Rectal smooth muscle tissue (tissue), 1 donor: ENCODE results near the gene SELENOK.

Experiments used
- H3K27ac ChIP-seq: one replicate; pipeline ENCODE4 v1.7.0; 2013; ENCODE audit warnings: low read depth, low read length, inconsistent platforms
- H3K27me3 ChIP-seq: one replicate; pipeline ENCODE4 v1.7.0; 2013; ENCODE audit warnings: low read length; ENCODE audit not compliant: control insufficient read depth, insufficient read depth
- H3K36me3 ChIP-seq: one replicate; pipeline ENCODE4 v1.7.0; 2013; ENCODE audit warnings: low read length; ENCODE audit not compliant: control insufficient read depth, insufficient read depth
- H3K4me1 ChIP-seq: one replicate; pipeline ENCODE4 v1.7.0; 2013; ENCODE audit warnings: low read length; ENCODE audit not compliant: control insufficient read depth, insufficient read depth
- H3K4me3 ChIP-seq: one replicate; pipeline ENCODE4 v1.7.0; 2013; ENCODE audit warnings: low read length
- H3K9ac ChIP-seq: one replicate; pipeline ENCODE4 v1.7.0; 2013; ENCODE audit warnings: low read length

SELENOK gene

DNA sequence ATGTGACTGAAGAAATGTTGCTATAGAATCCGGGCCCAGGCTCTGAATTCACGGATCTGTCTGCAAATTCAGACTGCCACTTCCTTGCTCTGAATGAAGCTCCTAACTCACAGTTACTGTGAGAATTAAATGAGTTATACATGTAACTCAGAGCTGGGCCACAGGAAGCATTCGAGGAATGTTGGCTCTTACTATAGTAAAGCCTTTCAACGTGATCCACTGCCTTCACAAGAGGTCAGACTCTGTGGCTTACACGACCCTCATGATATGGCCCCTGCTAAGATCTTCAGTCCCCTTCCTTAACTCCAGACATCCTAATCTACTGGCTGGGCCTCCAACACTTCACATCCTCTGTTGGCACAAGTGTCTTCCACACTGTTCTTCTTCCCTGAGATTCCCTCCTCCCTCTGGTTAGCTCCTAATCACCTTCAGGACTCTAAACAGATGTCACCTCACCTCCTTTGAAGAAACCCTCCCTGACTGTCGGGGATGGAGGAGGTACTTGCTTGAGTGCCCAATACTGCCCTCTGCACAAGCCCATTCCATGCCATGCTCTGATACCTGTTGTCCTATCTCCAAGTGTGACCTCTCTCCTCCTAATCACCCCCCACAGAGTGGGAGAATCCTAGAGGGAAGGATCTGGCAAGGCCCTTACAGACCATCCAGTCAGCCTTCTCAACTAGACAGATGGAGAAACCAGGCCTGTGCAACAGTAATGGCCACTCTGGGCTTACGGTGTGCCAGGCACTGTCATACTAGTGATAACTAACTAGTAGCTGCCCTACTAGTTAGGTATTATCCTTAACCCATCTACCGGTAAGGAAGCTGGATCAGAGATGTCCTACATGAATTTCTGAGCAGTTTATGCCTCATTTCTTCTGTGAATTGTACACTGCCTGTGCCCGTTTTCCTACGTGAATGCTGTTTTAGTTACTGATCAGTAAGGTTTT, 11.0 kb downstream of the SELENOK start:
- peaks cover 6% of the 10 kb centered on the region for H3K4me1 ChIP-seq
- peak overlapping the region; percentile 98 for H3K4me3 ChIP-seq
- peaks cover 22% of the 10 kb centered on the region for H3K36me3 ChIP-seq
- no peak overlapping the region for H3K27ac ChIP-seq
- H3K27me3 ChIP-seq = no peaks in the 10 kb centered on the region
- H3K9ac ChIP-seq = no peak overlapping the region

DNA sequence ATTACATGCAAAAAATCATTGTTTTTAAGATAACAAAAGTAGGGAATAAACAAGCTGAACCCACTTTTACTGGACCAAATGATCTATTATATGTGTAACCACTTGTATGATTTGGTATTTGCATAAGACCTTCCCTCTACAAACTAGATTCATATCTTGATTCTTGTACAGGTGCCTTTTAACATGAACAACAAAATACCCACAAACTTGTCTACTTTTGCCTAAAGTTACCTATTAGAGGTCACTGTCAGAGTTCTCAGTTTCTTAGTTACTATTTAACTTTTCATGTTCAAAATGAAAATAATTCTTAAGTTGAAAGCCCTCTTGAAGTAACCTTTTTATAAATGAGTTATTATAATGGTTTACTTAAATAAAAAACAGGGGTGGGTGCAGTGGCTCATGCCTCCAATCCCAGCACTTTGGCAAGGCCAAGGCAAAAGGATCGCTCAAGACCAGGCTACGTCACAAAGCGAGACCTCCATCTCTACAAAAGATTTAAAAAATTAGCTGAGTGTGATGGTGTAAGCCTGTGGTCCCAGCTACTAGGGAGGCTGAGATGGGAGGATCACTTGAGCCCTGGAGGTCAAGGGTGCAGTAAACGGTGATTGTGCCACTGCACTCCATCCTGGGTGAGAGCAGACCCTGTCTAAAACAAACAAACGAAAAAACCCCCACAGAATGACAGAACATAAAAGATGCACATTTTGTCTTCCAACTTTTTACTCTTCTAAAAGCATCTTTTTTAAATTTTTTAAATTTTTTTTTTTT, 25.7 kb downstream of the SELENOK start:
- Histone ChIP-seq H3K4me1 (no peaks in the 10 kb centered on the region), H3K27ac (no peak overlapping the region), H3K27me3 (no peaks in the 10 kb centered on the region), H3K4me3 (no peak overlapping the region), H3K36me3 (peaks cover 26% of the 10 kb centered on the region), H3K9ac (no peak overlapping the region)

DNA sequence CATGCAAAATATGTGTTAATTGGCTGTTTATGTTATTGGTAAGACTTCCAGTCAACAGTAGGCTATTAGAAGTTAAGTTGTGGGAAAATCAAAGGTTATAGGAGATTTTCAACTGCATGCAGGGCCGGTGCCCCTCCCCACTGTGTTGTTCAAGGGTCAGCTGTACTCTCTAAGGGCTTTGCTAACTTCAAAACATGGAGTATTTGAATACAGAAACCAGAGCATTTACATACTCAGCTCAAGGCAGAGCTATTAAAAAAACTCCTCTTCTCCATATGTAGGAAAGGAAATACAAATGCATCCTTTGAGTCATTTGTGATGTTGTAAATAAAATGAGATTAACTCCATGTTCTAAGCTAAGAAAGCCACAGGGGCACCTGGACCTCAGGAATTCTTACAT, 28.5 kb downstream of the SELENOK start:
- Histone ChIP-seq H3K27ac (no peak overlapping the region), H3K9ac (no peak overlapping the region), H3K27me3 (no peaks in the 10 kb centered on the region), H3K36me3 (peaks cover 14% of the 10 kb centered on the region), H3K4me1 (no peaks in the 10 kb centered on the region), H3K4me3 (no peak overlapping the region)

GRCh38 chr3:53862241-53862640, 29.4 kb downstream of the SELENOK start:
- H3K27ac ChIP-seq = no peak overlapping the region
- H3K4me1 ChIP-seq = no peaks in the 10 kb centered on the region
- H3K4me3 ChIP-seq = no peak overlapping the region
- H3K27me3 ChIP-seq = no peaks in the 10 kb centered on the region
- peaks cover 14% of the 10 kb centered on the region for H3K36me3 ChIP-seq
- no peak overlapping the region for H3K9ac ChIP-seq

DNA sequence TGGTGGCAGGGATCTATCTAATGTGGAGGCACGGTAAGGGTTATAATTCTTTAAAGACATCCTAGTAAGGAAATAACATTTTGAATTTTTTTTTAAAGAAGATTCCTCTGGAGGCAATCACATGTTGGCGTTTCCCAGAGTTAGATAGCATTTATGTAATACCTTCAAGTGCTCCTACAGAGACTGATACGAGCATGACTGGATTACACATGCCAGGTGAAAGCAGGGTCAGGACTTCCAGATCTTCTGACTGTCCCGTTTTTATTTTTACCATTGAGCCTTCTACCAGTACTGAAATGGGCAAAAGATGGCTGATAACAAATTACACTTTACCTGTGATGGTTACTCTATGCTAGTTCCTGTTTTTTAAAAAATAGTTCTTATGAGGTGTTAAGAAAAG, 31.5 kb downstream of the SELENOK start:
- Histone ChIP-seq H3K9ac (no peak overlapping the region), H3K4me1 (no peaks in the 10 kb centered on the region), H3K27ac (no peak overlapping the region), H3K36me3 (peaks cover 9% of the 10 kb centered on the region), H3K27me3 (no peaks in the 10 kb centered on the region), H3K4me3 (no peak overlapping the region)

GRCh38 chr3:53859178-53859577, 32.5 kb downstream of the SELENOK start:
- no peaks in the 10 kb centered on the region for H3K4me1 ChIP-seq
- H3K4me3 ChIP-seq = no peak overlapping the region
- no peak overlapping the region for H3K27ac ChIP-seq
- no peak overlapping the region for H3K9ac ChIP-seq
- no peaks in the 10 kb centered on the region for H3K27me3 ChIP-seq
- peaks cover 4% of the 10 kb centered on the region for H3K36me3 ChIP-seq

DNA sequence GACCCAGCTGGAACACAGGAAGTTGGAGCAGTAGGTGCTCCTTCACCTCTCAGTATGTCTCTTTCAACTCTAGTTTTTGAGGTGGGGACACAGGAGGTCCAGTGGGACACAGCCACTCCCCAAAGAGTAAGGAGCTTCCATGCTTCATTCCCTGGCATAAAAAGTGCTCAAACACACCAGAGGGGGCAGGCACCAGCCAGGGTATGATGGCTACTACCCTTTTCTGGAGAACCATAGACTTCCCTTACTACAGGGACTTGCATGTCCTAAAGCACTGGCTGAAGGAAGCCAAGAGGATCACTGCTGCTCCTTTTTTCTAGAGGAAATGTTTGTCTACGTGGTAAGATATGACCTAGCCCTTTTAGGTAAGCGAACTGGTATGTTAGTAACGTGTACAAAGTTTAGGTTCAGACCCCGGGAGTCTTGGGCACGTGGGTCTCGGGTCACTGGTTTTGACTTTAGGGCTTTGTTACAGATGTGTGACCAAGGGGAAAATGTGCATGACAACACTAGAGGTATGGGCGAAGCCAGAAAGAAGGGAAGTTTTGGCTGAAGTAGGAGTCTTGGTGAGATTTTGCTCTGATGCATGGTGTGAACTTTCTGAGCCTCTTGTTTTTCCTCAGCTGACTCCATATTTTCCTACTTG, 33.4 kb downstream of the SELENOK start:
- Histone ChIP-seq H3K27ac (no peak overlapping the region), H3K4me1 (no peaks in the 10 kb centered on the region), H3K9ac (no peak overlapping the region), H3K4me3 (no peak overlapping the region), H3K36me3 (peaks cover 4% of the 10 kb centered on the region), H3K27me3 (no peaks in the 10 kb centered on the region)

GRCh38 chr3:53856964-53857363, 34.7 kb downstream of the SELENOK start:
- H3K4me3 ChIP-seq = no peak overlapping the region
- H3K4me1 ChIP-seq = no peaks in the 10 kb centered on the region
- no peaks in the 10 kb centered on the region for H3K27me3 ChIP-seq
- H3K27ac ChIP-seq = no peak overlapping the region
- H3K9ac ChIP-seq = no peak overlapping the region
- peaks cover 4% of the 10 kb centered on the region for H3K36me3 ChIP-seq

DNA sequence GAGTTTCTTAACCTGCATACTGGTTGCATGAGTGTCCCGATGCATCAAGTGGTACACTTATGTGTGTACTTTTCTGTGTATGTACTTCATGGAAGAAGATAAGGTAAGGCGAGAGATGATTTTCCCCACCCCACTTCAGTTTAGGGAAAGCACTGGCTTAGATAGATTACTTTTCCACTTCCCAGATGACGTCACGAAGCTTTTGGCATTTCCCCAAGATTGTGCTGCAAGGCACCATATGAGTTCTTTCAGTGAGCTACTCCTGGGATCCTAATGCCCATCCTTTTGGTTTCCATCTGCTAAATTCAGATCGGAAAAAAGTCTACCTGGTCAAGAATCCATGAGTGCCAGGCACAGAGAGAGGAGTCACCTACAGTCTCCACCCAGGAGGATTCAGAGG, 40.8 kb downstream of the SELENOK start:
- Histone ChIP-seq H3K36me3 (no peaks in the 10 kb centered on the region), H3K4me1 (no peaks in the 10 kb centered on the region), H3K27ac (no peak overlapping the region), H3K4me3 (no peak overlapping the region), H3K9ac (no peak overlapping the region), H3K27me3 (no peaks in the 10 kb centered on the region)

GRCh38 chr3:53849916-53850315, 41.7 kb downstream of the SELENOK start:
- H3K36me3 ChIP-seq = no peaks in the 10 kb centered on the region
- H3K27ac ChIP-seq = no peak overlapping the region
- H3K9ac ChIP-seq = no peak overlapping the region
- H3K4me3 ChIP-seq = no peak overlapping the region
- no peaks in the 10 kb centered on the region for H3K4me1 ChIP-seq
- no peaks in the 10 kb centered on the region for H3K27me3 ChIP-seq

GRCh38 chr3:53846851-53847155, 44.9 kb downstream of the SELENOK start:
- no peak overlapping the region for H3K27ac ChIP-seq
- H3K9ac ChIP-seq = no peak overlapping the region

DNA sequence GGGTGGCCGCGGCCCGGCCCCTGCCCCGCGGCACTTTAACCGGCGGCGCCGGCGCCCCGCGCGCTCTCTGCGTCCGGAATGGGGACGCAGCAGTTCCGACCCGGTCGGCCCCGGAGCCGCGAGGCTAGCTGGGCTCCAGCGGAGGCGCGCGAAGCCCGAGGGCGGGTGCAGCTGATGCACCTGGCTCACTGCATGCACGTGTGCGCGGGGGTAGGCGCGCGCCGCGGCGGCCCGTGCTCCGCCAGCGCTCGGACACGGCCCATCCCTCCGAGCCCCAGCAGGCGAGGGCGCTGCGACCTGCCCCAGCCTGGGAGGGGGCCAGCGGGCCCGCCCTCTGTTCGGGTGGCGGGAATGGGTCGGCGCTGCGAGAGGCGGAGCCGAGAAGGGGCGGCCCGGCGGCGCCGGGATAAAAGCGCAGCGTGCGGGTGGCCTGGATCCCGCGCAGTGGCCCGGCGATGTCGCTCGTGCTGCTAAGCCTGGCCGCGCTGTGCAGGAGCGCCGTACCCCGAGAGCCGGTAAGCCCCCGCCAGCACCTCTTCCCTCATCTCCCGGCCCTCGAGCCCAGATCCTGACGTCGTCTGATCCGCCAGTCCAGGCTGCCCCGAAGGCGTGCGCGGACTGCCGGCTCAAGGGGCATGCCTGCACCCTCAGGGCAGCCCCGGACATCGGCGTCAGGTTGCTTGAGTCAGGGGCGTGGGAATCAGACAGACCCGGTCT, 45.4 kb downstream of the SELENOK start, which contains the start of the genes CHDH and IL17RB:
Gene CHDH (minus strand): TSS at position 286 of the 717 bp plus-strand sequence. CDS start 22,411 bp downstream, outside the sequence.
Gene IL17RB (plus strand): TSS at position 435 of the 717 bp plus-strand sequence. CDS start 21 bp downstream, at position 456.
- H3K4me3 ChIP-seq = peak within 1 kb of the TSS; percentile 65
- no peak within 1 kb of the TSS for H3K27ac ChIP-seq
- H3K9ac ChIP-seq = peak within 1 kb of the TSS; percentile 10
- H3K4me1 ChIP-seq = no peaks in the 10 kb centered on the region
- no peaks in the 10 kb centered on the region for H3K36me3 ChIP-seq
- H3K27me3 ChIP-seq = no peaks in the 10 kb centered on the region

More at GRCh38 chr3:53846851-53847155, 44.9 kb downstream of the SELENOK start:
- H3K27me3 ChIP-seq = no peaks in the 10 kb centered on the region
- no peaks in the 10 kb centered on the region for H3K4me1 ChIP-seq
- H3K36me3 ChIP-seq = no peaks in the 10 kb centered on the region
- peak overlapping the region; percentile 65 for H3K4me3 ChIP-seq
